HG03432 (cell line): ENCODE data around the gene SYNGAP1.
"Not testable (repeated sequence)": the region's sequence is repeated elsewhere in the genome, so short reads cannot be mapped to it uniquely, and the experiment has no call there.

Source experiments
- ATAC-seq: cut with Tn5 transposase; IDR thresholded peaks from one replicate; pipeline ENCODE4 v1.9.1; 2021; ENCODE audit warnings: mild to moderate bottlenecking, moderate library complexity; ENCODE audit not compliant: unreplicated experiment

Gene SYNGAP1

GRCh38 chr6:33399881-33400280 is 20.0 kb upstream of the SYNGAP1 start:
- ATAC-seq, result not testable (repeated sequence)

- ATAC-seq, result no peak
These were observed 15.0 kb upstream of the SYNGAP1 start for GRCh38 chr6:33404884-33405283.

DNA sequence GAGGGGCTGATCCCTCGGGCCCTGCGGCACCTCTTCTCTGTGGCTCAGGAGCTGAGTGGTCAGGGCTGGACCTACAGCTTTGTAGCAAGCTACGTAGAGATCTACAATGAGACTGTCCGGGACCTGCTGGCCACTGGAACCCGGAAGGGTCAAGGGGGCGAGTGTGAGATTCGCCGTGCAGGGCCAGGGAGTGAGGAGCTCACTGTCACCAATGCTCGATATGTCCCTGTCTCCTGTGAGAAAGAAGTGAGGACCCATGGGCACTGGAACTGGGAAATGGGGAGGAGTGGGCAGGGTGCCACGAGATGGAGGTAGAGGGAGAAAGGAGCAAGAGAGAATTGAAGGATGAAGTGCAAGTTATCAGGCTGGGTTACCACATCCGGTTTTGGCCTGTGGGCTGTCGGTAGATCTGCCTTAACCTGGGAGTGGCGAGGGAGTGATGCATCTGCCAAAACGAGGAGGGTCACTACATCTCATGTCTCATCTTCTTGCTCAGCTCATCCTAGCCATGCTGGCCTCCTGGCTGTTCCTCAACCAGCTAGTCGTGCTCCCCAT is 14.4 kb upstream of the SYNGAP1 start:
- ATAC-seq, result no peak

DNA sequence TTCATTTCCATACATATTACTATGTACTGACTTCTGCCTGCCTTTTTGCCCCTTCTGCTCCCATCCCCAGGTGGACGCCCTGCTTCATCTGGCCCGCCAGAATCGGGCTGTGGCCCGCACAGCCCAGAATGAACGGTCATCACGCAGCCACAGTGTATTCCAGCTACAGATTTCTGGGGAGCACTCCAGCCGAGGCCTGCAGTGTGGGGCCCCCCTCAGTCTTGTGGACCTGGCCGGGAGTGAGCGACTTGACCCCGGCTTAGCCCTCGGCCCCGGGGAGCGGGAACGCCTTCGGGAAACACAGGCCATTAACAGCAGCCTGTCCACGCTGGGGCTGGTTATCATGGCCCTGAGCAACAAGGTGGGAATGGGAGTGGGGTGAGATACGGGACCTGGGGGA is 13.7 kb upstream of the SYNGAP1 start:
- ATAC-seq, result no peak

GRCh38 chr6:33407132-33407718 is 12.6 kb upstream of the SYNGAP1 start:
- ATAC-seq, result no peak

GRCh38 chr6:33410050-33410710 is 9.7 kb upstream of the SYNGAP1 start:
- ATAC-seq, result peak; percentile 84

GRCh38 chr6:33410711-33411631 is 8.9 kb upstream of the SYNGAP1 start, which contains the start of gene PHF1:
TSS of gene PHF1 (plus strand) at chr6:33411014. CDS start at chr6:33412264, 1,250 bp downstream.
- ATAC-seq, result peak; percentile 25

GRCh38 chr6:33411632-33412005 is 8.2 kb upstream of the SYNGAP1 start:
- no peak for ATAC-seq

DNA sequence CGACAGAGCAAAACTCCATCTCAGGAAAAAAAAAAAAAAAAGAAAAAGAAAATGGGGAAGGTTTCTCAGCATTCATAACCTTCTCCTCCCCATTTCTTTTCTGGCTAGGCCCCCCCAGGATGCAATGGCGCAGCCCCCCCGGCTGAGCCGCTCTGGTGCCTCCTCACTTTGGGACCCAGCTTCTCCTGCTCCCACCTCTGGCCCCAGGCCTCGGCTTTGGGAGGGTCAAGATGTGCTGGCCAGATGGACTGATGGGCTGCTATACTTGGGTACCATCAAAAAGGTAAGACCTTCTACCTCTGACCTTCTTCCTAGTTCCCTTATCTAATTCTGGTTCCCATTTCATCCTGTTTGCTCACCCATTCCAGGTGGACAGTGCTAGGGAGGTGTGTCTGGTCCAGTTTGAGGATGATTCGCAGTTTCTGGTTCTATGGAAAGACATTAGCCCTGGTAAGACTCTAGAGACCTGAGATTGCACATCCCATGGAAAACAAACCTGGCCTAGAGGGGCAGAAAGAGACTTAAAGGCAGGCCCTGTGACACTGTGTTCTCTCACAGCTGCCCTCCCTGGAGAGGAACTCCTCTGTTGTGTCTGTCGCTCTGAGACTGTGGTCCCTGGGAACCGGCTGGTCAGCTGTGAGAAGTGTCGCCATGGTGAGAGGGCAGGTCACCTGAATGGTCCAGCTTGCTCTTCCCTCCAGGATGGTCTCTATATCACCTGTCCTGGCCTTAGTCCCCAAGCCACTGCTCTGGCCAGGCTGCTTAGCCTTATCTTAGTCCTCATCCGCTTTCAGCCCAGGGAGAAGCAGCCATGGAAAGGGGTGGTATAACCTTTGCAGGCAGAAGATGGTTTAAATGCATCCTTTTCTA is 7.5 kb upstream of the SYNGAP1 start:
- no peak for ATAC-seq

DNA sequence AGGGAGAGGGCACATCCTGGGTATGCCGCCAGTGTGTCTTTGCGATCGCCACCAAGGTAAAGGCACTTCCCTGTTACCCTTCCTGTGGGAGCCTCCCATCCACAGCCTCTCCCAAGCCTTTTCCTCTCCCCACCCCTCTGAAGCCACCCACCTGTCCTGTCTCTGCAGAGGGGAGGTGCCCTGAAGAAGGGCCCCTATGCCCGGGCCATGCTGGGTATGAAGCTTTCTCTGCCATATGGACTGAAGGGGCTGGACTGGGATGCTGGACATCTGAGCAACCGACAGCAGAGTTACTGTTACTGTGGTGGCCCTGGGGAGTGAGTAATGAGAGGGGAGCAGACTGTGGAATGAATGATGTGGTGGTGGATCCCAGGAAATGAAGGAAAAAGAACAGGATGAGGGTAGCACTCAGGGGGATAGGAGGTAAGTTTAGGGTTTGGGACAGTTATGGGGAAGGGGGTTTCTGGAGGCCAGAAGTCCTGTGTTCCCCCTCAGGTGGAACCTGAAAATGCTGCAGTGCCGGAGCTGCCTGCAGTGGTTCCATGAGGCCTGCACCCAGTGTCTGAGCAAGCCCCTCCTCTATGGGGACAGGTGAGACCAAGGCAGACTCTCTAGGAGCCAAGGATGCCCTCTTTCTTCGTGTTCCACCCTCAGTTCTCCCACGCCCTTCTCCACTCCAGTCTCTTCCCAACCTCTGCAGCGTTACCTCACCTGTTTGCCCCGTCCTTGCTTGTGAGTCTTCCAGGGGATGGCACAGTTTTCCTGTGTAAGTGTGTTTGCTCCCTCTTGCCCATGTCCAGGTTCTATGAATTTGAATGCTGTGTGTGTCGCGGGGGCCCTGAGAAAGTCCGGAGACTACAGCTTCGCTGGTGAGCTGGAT is 6.4 kb upstream of the SYNGAP1 start:
- ATAC-seq, result no peak

DNA sequence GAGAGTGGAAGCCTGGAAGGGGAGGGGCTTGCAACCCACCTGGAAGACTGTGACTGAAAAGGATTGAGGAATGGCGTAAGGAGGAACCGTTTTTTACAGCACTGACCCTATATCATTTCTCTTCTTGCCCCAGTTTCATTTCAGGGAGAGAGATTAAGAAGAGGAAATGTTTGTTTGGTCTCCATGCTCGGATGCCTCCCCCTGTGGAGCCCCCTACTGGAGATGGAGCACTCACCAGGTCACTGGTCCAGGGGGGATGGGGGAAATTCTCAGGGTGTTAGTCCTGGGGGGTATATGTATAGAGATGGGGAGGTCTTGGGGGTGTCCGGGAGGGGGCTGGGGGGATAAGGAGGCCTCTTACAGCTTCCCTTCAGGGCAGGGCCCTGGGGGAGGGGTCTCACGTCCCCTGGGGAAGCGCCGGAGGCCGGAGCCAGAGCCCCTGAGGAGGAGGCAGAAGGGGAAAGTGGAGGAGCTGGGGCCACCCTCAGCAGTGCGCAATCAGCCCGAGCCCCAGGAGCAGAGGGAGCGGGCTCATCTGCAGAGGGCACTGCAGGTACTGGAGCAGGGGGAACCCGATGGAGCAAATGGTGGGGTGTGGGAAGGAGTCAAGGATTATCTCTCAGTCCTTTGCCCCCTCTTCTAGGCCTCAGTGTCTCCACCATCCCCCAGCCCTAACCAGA is 5.1 kb upstream of the SYNGAP1 start:
- no peak for ATAC-seq

- no peak for ATAC-seq
These were observed 4.0 kb upstream of the SYNGAP1 start for GRCh38 chr6:33415831-33416230.

DNA sequence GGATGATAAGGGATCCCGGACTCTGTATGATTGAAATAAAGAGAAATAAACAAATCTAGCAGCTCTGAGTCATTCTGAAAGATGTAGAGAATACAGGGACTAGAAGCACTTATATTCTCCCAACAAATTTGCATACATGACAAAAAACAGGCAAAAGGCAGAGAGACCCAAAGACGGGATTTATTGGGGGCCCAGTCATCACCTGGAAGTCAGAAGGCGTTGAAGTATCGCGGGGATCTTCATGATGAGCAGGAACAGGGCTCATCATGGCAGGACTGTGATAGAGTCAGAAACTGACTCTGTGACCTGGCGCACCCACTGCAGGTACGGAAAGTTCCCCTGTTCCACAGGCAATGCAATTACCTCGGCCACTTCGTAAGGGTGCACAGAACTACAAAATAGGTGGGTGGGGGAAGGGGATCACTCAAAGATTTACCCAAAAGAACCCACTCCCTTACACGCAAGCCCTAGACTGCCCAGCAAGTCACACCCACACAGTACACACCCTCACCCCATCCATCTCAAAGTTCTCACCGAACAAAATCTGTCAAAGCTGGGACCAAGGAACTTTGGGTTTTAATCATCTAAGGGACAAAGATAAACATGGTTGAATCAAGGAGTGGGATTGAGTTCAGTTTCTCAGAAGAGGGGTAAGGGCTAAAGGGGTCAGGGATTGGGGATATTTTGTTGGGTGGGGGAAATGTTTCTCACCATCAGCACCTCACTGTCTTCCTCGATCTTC is 3.3 kb upstream of the SYNGAP1 start:
- ATAC-seq, result no peak

DNA sequence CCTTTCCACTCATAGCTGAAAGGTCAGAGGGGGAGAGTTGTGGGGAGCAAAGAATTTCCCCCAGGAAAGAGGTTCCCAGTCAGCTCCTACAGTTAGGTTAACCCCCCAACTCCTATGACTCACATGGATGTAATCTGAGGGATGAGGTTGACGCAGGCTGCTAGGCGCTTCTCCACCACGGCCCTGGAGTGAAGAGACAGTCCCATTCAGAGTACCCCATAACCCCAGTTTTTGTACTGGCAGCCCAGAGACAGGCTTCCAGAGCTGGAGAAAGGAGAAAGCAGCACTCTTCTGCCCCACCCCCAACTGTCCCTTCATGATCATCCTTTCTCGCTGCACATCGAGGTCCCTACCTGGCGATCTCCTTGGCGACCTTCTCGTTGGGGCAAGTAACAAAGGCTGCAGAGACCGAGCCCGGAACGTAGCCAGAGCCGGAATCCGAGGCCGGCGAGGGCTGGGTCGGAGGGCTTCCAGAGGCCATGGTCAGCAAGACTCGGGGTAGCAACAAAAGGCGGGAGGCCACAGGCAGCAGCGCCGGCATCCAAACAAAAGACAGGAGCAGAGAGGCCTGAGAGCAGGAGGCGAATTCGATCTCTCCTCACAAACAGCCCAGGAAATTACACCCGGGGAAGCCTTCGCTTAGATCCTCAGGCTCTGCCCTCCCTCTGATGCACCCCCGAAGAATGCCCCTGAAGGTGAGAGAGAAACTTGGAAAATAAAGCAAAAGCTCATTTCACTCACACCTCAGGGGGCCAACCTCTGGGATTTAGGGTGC is 2.5 kb upstream of the SYNGAP1 start:
- no peak for ATAC-seq

DNA sequence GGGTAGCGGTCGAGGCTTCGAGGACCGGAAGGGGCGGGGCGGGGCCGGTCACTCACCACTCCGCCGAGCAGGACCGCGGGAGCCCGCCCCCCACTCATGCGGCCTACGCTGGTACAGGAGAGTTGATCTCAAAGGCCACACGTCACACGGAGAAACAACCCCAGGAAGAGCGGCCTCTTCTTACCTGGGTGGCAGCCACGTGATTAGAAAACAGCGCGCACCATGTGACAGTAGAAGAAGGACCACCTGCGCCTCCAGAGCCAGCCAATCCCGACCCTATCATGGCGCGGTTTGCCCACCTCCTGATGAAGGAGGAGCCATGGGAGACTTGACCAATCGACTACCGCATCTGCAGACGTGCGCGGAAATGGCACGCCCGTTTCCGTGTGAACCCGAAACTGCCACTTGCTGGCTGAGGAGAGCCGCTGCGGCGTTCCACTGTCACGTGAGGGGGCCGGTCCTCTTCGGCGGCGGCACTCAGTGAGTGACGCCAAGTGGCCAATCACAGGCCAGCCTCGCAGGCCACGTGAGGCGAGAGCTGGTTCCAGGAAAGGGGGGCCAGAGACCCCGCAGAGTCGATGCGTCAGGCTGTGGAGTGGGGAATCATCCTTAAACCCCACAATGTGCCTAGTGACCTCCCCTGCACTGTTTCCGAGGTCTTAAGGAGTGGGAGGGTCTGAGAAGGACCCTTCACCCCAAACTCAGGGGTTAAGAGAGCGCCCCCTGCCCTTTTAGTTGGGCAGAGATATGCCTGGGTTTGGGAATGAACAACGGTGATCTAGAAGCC is 1.8 kb upstream of the SYNGAP1 start, which contains the start of gene CUTA:
CUTA (minus strand) TSS at position 205 of the 787 bp plus-strand sequence; CDS start at position 98, 107 bp downstream.
- ATAC-seq, result peak; percentile 85

DNA sequence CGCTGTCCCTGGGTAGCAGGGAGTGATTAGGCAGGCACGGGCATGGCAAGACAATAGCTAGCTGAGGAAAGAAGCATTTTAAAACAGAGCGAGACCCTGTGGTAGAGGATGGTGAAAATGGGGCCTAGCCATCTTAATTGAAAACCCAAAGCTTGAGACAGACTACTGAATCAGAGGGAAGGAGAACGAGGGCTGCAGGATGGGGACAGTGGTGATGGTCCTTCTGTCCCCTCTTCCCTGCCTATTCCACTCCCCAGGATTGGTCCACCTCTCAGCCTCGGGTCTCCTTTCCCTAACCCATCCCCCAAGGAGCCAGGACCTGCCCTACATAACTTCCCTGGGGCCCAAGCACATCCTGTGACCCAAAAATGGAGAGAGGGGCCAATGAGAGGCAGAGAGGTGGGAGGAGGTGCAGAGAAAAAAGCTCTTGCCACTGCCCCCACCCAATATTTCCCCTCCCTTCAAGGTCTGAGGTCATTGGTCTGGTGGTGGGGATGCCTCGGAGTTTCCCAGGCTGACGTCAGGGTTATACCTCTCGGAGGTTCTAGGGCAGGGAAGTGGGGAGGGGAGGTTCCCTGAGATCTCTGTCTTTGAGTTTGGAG is 1.1 kb upstream of the SYNGAP1 start:
- ATAC-seq, result no peak
